ENCODE results near the gene GPRASP2.
"Not testable (repeated sequence)": the region's sequence is repeated elsewhere in the genome, so short reads cannot be mapped to it uniquely, and the experiment has no call there.

GPRASP2 gene

DNA sequence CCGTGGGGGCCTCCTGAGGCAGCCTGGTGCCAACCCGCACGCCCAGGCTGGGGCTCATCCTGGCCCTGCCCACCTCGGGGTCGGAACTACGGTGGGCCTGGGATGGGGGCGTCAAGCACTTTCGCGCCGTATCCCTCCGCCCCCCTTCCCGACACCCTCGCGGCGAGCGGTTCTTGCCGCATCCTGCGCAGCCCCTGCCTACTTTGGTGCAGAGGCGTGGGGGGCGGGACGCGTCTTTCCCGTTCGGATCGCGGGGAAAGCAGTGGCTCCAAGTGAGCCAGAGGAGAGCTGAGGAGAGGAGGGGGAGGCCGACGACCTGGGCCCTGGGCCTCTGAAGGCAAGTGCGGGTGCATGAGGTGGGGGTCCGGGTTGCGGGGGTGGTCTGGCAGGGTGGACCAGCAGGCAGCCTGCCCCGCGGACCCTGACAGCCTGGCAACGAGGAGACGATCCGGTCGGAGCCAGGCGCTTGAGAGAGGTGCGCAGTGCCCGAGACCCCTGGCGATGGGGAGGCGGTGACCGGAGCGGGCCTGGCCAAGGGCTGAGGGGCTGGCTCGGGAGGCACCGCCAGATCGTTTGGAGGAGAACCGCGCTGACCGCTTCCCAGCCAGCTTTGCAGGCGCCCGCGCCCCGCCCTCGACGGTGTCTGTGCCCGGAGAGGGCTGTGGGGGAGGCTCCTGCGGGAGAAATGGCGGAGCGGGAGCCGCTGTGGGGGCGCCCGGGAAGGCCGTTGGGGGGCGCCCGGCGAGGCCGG lies at the start of gene GPRASP2:
TSS of gene GPRASP2 (plus strand) at position 233 of the 751 bp plus-strand sequence. CDS start 2,422 bp downstream, outside the sequence.
- no peak for DNase-seq (ENCODE audit: low read depth, low spot score)

DNA sequence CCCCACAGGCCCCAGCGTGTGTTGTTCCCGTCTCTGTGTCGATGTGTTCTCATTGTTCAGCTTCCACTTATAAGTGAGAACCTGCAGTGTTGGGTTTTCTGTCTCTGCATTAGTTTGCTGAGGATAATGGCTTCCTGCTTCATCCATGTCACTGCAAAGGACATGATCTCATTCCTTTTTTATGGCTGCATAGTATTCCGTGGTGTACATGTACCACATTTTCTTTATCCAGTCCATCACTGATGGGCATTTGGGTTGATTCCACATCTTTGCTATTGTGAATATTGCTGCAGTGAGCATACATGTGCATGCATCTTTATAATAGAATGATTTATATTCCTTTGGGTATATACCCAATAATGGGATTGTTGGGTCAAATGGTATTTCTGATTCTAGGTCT lies 48.4 kb upstream of the GPRASP2 start:
- not testable (repeated sequence) for DNase-seq (ENCODE audit: low read depth, low spot score)

DNA sequence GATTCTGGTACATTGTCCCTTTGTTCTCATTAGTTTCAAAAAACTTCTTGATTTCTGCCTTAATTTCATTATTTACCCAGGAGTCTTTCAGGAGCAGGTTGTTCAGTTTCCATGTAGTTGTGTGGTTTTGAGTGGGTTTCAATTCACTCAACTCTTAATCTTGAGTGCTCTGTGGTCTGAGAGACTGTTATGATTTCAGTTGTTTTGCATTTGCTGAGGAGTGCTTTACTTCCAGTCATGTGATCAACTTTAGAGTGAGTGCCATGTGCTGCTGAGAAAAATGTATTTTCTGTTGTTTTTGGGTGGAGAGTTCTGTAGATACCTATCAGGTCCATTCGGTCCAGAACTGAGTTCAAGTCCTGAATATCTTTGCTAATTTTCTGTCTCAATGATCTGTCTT lies 45.2 kb upstream of the GPRASP2 start:
- not testable (repeated sequence) for DNase-seq (ENCODE audit: low read depth, low spot score)

DNA sequence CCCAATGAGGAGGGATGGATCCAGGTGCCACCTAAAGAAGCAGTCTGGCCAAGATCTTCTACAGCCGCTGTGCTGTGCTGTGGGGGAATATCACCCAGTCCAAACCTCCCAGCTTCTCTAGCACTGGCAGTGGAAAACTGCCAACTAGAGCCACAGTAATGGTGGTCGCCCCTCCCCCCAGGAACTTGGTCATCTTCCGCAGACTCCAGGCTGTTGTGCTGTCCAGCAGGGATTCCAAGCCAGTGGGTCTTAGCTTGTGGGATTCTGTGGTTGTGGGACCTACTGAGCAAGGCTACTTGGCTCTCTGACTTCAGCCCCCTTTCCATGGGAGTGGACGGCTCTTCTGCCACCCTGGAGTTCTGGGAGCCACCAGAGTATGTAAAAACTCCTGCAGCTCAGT lies 42.7 kb upstream of the GPRASP2 start:
- no peak for DNase-seq (ENCODE audit: low read depth, low spot score)

DNA sequence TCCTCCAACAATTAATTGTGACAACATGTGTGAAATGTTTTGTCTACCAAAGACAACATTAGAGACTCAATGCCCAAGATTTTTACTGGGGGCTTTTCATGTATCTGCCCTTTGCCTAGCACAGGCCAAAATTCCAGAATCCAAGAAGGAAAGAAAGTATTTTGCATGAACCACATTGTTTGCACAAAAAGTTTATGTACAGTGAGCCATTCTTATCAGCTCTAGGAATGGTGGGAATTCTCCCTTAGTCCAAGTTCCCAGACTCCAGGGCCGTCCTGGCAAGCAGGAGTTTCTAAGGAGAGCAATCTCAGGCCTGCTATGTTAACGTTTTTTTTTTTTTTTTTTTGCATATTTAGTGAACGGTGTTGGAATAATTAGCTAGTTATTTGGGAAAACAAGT lies 39.4 kb upstream of the GPRASP2 start:
- no peak for DNase-seq (ENCODE audit: low read depth, low spot score)

GRCh38 chrX:102677479-102677878 lies 34.8 kb upstream of the GPRASP2 start:
- DNase-seq (ENCODE audit: low read depth, low spot score): not testable (repeated sequence)

DNA sequence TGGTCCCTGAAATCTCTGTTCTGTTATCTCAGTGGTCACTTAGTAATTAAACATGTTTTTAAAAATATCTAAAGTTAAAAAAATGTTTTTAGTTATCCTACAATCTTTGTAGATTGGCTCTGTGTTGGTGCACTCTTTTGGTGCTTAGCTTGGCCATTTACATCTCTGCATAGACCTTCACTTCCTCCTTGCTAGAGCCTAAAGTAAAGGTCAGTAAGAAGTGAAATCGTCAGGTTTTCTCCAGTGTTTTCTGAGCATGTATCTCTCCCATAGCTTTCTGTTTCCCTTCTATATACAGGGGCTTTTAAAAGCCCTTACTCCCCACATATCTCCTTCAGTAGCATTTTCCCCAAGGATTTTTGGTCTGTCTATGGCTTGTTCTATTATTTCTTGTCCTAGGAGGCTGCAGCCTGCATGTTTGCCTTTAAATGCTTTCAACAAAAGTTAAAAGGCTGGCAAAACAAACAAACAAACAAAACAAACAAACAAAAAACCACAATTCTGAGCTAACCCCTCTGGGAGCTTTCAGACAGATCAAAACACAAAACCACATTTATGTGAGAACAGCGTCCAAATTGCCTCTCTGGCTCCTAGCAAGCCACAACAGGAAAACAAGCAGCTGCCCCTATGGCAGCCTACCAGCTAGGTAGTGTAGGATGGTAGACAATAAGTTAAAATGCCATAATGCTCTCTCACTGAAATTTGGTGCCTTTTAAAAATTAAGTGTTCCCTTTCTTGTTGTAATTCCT lies 27.3 kb upstream of the GPRASP2 start:
- DNase-seq (ENCODE audit: low read depth, low spot score): no peak

GRCh38 chrX:102694749-102695148 lies 17.5 kb upstream of the GPRASP2 start:
- DNase-seq (ENCODE audit: low read depth, low spot score): no peak

DNA sequence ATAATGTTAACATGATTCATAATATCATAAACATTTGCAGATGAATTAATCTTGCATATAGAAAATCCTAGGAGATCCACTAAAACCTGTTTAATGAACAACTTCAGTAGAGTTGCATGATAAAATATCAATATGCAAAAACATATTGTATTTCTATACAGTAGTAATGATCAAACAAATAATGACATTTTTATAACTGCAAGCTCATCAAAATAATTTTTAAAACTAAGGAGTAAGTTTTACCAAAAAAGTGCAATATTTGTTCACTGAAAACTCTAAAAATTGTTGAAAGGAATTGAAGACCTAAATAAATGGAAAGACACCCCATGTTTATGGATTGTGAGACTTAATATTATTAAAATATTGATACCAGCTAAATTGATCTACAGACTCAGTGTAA lies 15.9 kb upstream of the GPRASP2 start:
- DNase-seq (ENCODE audit: low read depth, low spot score): no peak

GRCh38 chrX:102697494-102697893 lies 14.8 kb upstream of the GPRASP2 start:
- no peak for DNase-seq (ENCODE audit: low read depth, low spot score)

- no peak for DNase-seq (ENCODE audit: low read depth, low spot score)
These were observed 3.3 kb upstream of the GPRASP2 start for GRCh38 chrX:102708900-102709299.

DNA sequence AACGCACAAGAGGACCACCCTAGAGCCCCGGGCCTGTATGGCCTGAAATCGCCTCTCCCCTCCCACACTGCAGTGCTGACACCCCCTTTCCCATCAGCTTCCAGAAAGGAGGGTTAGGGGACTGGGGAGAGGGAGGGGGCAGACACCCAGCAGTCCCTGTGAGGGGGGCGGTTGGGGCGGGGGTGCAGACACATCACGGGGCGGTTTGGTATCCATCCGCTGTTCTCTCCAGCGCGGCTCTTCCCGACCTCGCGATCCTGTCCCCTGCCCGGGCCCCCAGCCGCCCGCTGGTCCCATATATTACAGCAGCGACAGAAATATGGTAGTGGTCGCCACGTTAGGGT lies 404 bp upstream of the GPRASP2 start:
- DNase-seq (ENCODE audit: low read depth, low spot score): no peak

DNA sequence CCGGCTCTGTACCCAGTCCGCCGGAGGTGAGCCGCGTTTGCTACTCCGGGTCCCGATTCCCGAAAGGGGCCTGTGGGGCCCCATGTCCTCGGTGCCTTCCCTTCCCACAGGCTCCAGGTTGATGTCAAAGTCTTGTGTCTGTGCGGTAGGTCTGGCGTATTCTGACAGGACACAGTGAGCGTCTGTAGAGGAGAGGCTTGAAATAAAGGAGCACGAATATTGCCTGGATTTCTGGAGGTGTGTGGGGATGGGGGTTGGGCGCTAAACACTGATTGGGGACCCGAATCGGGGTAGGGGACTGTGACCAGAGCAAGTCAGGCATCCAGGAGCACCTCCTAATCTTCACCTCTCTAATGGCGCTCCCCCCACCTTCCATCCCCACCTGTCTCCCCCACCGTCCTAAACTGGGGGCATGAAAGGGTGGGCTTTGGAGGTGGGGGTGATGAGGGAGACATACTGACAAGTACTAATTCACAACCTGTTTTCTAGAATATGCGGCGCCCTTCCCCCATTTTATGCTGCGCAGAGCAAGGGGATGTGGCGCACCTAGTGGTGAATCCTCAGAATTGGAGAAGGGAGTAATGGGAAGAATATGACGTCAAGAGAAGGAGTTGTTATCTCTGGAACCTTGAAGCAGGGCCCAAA lies 855 bp downstream of the GPRASP2 start:
- no peak for DNase-seq (ENCODE audit: low read depth, low spot score)

GRCh38 chrX:102714994-102715393 lies 2.7 kb downstream of the GPRASP2 start:
- DNase-seq (ENCODE audit: low read depth, low spot score): no peak

DNA sequence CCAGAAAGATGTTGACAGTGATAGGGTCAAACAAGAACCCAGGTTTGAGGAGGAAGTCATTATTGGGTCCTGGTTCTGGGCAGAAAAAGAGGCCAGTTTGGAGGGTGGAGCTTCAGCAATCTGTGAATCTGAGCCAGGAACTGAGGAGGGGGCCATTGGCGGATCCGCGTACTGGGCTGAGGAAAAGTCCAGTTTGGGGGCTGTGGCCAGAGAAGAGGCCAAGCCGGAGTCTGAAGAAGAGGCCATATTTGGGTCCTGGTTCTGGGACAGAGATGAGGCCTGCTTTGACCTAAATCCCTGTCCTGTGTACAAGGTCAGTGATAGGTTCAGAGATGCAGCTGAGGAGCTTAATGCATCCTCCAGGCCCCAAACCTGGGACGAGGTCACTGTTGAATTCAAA lies 3.7 kb downstream of the GPRASP2 start:
- no peak for DNase-seq (ENCODE audit: low read depth, low spot score)

- no peak for DNase-seq (ENCODE audit: low read depth, low spot score)
These were observed 8.3 kb downstream of the GPRASP2 start, which contains the start of gene GPRASP3 for GRCh38 chrX:102720237-102721168. Gene GPRASP3, plus strand, starts transcription at chrX:102720743. Its CDS starts 28,253 bp downstream, at chrX:102748996.

- DNase-seq (ENCODE audit: low read depth, low spot score): not testable (repeated sequence)
These were observed 8.9 kb downstream of the GPRASP2 start for GRCh38 chrX:102721169-102721506.

DNA sequence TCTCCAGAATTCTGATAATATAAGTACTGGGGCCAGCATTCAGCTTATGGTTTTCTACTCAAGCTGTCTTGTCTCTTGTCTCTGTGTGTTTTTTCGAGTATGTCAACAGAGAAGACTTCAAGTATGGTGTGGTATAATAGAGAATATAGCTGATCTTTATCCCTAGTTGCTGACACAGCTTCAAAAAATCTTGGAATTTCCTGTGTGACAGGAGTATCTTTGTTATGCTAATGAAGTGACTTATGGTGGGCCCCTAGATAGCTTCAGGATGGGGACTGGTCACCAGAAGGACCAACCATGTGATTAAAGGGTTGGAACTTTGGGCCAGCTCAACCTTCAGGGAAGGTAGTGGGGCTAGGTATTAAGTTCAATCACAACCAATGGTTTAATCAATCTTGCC lies 11.2 kb downstream of the GPRASP2 start:
- DNase-seq (ENCODE audit: low read depth, low spot score): no peak

DNA sequence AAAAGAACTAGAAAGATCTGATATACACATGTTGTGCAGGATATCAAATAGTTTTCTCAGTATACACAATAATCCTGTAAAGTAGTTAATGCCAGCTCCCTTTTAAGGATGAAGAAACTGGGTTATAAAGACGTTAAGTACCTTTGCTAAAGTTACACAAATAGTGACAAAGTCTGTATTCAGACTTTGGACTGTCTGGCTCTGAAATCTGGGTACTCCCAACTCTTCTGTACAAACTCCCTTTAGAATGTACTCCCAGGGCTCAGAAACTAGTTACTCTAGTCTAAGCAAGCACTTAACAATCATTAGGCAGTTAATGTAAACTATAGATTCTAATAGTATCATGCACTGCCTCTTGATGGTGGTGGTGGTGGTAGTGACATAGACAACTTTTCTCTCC lies 15.5 kb downstream of the GPRASP2 start:
- no peak for DNase-seq (ENCODE audit: low read depth, low spot score)

DNA sequence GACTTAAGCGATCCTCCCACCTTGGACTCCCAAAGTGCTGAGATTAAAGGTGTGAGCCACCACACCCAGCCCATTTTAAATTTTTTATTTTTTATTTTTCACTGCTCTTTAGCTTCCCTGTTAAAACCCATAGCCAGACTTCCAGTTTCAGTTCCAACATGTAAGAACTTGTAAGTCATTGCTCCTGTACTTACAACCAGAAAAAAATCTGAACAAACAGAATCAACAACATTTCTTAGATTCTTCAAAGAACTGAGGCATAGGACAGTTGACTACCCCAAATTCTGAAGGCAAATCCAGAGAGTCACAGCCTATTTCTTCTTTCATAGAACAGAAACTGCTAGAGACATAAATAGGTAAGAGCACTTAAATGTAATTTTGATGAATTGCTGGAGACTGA lies 16.4 kb downstream of the GPRASP2 start:
- no peak for DNase-seq (ENCODE audit: low read depth, low spot score)

DNA sequence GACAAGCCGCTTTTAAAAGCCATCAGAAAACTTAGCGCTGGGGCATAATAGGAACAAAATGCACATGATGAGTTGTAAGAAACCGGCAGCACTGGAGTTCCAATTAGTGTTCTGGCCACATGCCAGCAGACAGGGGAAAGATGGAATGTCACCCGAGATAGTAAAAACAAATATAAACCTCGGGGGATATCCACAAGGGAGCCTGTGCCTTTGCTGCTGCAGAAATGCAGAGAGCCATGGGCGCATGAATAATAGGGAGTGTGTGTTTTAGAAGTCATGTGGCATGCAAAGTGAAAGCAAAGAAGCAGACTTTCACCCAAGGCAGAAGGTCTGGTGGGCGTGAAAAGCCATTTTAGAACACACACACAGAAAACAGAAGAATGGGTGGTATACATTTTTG lies 27.4 kb downstream of the GPRASP2 start:
- no peak for DNase-seq (ENCODE audit: low read depth, low spot score)

GRCh38 chrX:102744307-102744706 lies 32.1 kb downstream of the GPRASP2 start:
- DNase-seq (ENCODE audit: low read depth, low spot score): no peak
